GM06990 (cell line): Measurements from ENCODE around the gene FOXP4.

Experiments used
- DNase-seq: peaks from one replicate; pipeline ENCODE4 v3.0.0-alpha.2; 2011; ENCODE audit not compliant: insufficient read length; ENCODE audit errors: extremely low read depth
- H3K27me3 ChIP-seq: replicated peaks from 2 replicates; pipeline ENCODE4 v1.6.0; 2011; ENCODE audit warnings: low read length; ENCODE audit not compliant: control insufficient read depth, insufficient read depth
- H3K36me3 ChIP-seq: 2 replicates; pipeline ENCODE4 v1.5.1; 2011; ENCODE audit warnings: low read length; ENCODE audit not compliant: control insufficient read depth, insufficient read depth
- H3K4me3 ChIP-seq: replicated peaks from 2 replicates; pipeline ENCODE4 v1.5.1; 2011; ENCODE audit warnings: low read depth, mild to moderate bottlenecking, control low read depth, low read length
- CTCF ChIP-seq: IDR thresholded peaks from 2 replicates; pipeline ENCODE4 v1.5.1; 2011; ENCODE audit warnings: low read length, control low read depth, mild to moderate bottlenecking, inconsistent platforms; ENCODE audit not compliant: insufficient read depth, poor library complexity, severe bottlenecking

The FOXP4 gene

GRCh38 chr6:41626022-41626421 lies 79.8 kb downstream of the FOXP4 start:
- no peak for TF ChIP-seq CTCF
- H3K4me3 ChIP-seq = no peak overlapping the region
- H3K36me3 ChIP-seq = no peaks in the 10 kb centered on the region
- no peak for DNase-seq
- peaks cover 2% of the 10 kb centered on the region for H3K27me3 ChIP-seq

DNA sequence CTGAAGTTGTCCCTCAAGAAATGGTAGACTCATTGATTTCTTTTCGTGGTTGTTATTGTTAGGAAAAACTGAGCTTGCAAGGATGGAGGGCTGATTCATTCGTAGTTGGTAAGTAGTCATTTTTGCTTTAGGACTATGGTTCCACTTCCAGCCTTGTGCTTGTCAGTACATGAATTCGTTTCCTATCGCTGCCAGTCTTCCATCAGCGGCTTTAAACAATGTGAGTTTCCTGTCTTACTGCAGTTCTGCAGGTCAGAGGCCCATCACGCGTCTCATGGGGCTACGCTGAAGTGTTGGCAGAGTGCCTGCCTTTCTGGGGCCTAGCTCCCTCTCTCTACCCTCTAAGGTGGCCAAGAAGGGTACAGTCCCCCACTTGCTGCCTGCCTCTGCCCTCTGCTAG lies 80.7 kb downstream of the FOXP4 start:
- no peak for DNase-seq
- TF ChIP-seq CTCF = no peak
- no peak overlapping the region for H3K4me3 ChIP-seq
- peaks cover 2% of the 10 kb centered on the region for H3K27me3 ChIP-seq
- H3K36me3 ChIP-seq = no peaks in the 10 kb centered on the region

DNA sequence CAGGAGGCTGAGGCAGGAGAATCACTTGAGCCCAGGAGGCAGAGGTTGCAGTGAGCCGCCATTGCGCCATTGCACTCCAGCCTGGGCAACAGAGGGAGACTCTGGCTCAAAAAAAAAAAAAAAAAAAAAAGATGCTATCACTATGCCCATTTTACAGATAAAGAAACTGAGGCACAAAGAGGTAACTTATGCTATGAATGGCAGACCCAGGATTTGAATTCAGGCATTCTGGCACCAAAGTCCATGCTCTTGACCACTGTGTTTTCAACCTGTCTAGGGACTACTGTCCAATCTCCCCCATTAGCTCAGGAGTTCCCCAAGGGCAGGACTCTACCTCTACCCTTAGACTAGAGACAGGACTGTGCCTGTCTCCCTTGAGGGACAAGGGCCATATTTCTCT lies 82.9 kb downstream of the FOXP4 start:
- Histone ChIP-seq H3K36me3 (no peaks in the 10 kb centered on the region), H3K4me3 (no peak overlapping the region), H3K27me3 (peaks cover 2% of the 10 kb centered on the region)
- no peak for DNase-seq
- no peak for TF ChIP-seq CTCF

DNA sequence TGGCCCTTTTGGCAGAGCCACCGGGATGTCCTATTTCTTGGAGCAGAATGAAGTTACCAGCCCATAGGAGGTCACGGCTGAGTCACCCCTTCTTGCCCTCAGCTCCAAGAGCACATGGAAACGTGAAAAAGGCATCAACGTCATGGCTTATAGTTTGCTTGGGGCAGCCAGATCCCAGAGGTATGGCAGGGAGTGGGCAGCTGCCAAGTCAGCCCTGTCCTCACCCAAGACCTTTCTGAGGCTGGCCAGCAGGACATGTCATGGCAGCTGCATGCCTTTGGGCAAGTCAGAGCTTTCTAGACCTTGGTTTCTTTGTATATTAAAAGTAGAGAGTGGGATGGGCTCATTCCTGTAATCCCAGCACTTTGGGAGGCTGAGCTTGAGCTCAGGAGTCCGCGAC lies 83.9 kb downstream of the FOXP4 start:
- TF ChIP-seq CTCF = no peak
- Histone ChIP-seq H3K4me3 (no peak overlapping the region), H3K36me3 (no peaks in the 10 kb centered on the region), H3K27me3 (peaks cover 2% of the 10 kb centered on the region)
- no peak for DNase-seq

DNA sequence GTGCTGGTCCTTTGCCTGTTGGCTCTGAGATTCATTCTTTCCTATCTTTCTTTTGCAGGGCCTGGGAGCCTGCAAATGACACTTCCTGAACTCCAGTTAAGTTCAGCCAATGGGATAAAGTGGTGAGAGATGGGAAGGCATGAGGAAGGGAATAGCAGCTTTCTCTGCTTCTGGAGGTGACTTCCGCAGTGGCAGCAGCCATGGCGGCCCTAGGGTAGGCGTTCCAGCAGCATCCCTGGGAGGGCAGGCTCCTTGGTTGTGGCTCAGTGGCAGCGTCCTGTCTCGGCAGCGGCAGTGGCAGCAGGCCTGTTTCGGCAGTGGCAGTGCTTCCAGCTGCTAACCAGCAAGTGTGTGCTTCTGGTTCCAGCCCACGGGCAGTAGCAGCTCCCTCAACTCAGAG lies 84.8 kb downstream of the FOXP4 start:
- TF ChIP-seq CTCF = no peak
- H3K36me3 ChIP-seq = no peaks in the 10 kb centered on the region
- H3K27me3 ChIP-seq = peaks cover 2% of the 10 kb centered on the region
- no peak for DNase-seq
- no peak overlapping the region for H3K4me3 ChIP-seq

DNA sequence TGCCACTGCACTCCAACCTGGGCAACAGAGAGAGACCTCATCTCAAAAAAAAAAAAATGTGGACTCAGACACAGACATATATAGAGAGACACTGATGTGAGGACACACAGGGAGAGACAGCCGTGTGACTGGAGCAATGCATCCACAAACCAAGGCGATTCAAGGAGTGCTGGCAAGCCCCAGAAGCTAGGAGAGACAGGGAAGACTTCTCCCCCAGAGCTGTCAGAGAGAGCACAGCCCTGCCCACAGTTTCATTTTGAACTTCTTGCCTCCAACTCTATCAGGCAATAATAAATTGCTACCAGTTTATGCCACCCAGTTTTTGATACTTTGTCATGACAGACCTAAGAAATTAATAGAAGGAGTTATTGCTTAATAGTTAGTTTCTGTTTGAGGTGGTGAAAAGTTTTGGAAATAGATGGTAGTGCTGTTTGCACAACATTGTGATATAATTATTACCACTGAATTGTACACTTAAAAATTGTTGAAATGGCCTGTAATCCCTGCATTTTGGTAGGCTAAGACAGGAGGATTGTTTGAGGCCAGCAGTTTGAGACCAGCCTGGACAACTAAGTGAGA lies 87.0 kb downstream of the FOXP4 start:
- TF ChIP-seq CTCF = no peak
- DNase-seq = no peak
- H3K27me3 ChIP-seq = peaks cover 2% of the 10 kb centered on the region

More for the DNA sequence above, 87.0 kb downstream of the FOXP4 start:
- Histone ChIP-seq H3K4me3 (no peak overlapping the region), H3K36me3 (no peaks in the 10 kb centered on the region)
